AG10803 (cell line): ENCODE results near the gene MAML3.

Experiments
- DNase-seq: peaks from one replicate; pipeline ENCODE4 v3.0.0; 2010; ENCODE audit warnings: low read depth
- H3K4me3 ChIP-seq: 2 replicates; pipeline ENCODE4 v1.5.1; 2011; ENCODE audit warnings: mild to moderate bottlenecking, low read length, control low read depth
- CTCF ChIP-seq: conservative IDR thresholded peaks from 2 replicates; pipeline ENCODE4 v1.5.1; 2011; ENCODE audit warnings: mild to moderate bottlenecking, low read length, control low read depth, inconsistent platforms

The MAML3 gene

GRCh38 chr4:140150886-140151698 lies 2.9 kb downstream of the MAML3 start:
- TF ChIP-seq CTCF: no peak
- DNase-seq: peak; percentile 95

GRCh38 chr4:140150636-140150885 lies 3.4 kb downstream of the MAML3 start:
- DNase-seq: no peak
- no peak for TF ChIP-seq CTCF
- peak overlapping the region; percentile 88 for H3K4me3 ChIP-seq

More at GRCh38 chr4:140150886-140151698, 2.9 kb downstream of the MAML3 start:
- H3K4me3 ChIP-seq: peak overlapping the region; percentile 88

- peak; percentile 47 for DNase-seq
- peak; percentile 12; the same call in 1 of the 2 replicates for TF ChIP-seq CTCF
- H3K4me3 ChIP-seq: peak overlapping the region; percentile 88
Measured at GRCh38 chr4:140149846-140150635, 3.9 kb downstream of the MAML3 start.

GRCh38 chr4:140144050-140144449 lies 9.9 kb downstream of the MAML3 start:
- no peak for TF ChIP-seq CTCF
- DNase-seq: no peak
- H3K4me3 ChIP-seq: no peak overlapping the region

GRCh38 chr4:140141210-140141835 lies 12.7 kb downstream of the MAML3 start:
- TF ChIP-seq CTCF: no peak
- H3K4me3 ChIP-seq: no peak overlapping the region
- no peak for DNase-seq

- H3K4me3 ChIP-seq: no peak overlapping the region
- no peak for DNase-seq
- no peak for TF ChIP-seq CTCF
Measured at GRCh38 chr4:140140566-140140965, 13.4 kb downstream of the MAML3 start.
